Fibroblast of the conjunctiva (primary cell): Measurements from ENCODE around the gene SMIM27.
"Not testable (repeated sequence)": the region's sequence is repeated elsewhere in the genome, so short reads cannot be mapped to it uniquely, and the experiment has no call there.

Experiments
- DNase-seq: peaks from one replicate; pipeline ENCODE4 v3.0.0-alpha.2; 2010; ENCODE audit warnings: low read depth

SMIM27 gene, protein sequence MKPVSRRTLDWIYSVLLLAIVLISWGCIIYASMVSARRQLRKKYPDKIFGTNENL

GRCh38 chr9:32552172-32552872 is at the start of gene SMIM27, which contains the start of gene TOPORS:
Gene SMIM27, plus strand, starts transcription at chr9:32552327. Its CDS starts 108 bp downstream, at chr9:32552435.
Gene TOPORS, minus strand, starts transcription at chr9:32552586. Its CDS starts 150 bp downstream, at chr9:32552436.
- DNase-seq, result peak; percentile 79

DNA sequence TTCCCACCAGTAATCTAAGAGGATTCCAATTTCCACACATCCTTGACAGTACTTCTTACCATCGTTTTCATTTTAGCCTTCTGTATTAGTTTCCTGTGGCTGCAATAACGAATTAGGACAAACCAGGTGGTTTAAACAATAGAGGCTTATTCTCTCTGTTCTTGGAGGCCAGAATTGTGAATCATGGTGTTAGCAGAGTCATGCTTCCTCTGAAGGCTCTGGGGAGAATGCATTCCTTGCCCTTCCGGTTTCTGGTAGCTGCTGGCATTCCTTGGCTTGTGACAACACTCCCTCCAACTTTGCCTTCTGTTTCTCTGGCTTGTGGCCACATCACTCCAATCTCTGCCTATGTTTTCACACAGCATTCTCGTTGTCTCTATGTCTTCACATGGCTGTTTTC is 49.7 kb upstream of the SMIM27 start:
- peak; percentile 26 for DNase-seq

DNA sequence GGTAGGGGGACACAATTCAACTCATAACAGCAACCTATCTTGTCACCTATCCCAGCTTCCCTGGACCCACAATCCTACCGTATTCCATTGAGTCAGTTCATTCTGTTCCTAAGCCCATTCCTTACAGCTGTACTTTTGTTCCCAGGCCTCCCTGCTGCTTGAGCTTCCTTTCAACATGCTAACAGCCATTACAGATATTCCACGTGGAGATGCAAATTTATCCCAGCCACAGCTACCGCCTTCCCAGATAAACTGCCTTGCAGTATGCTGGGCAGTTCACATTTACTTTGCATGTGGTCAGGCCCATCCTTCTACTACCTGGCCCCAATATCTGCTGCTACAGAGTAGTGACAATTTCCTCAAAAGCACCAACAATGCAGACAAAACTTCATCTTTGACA is 49.1 kb upstream of the SMIM27 start:
- DNase-seq, result no peak

DNA sequence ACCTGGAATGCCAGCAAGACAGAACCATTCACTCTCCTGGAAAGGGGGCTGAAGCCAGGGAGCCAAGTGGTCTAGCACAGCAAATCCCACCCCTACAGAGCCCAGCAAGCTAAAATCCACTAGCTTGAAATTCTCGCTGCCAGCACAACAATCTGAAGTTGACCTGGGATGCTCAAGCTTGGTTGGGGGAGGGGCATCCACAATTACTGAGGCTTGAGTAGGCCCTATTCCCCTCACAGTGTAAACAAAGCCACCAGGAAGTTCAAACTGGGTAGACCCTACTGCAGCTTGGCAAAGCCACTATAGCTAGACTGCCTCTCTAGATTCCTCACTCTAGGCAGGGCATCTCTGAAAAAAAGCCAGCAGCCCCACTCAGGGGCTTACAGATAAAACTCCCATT is 43.4 kb upstream of the SMIM27 start:
- no peak for DNase-seq

DNA sequence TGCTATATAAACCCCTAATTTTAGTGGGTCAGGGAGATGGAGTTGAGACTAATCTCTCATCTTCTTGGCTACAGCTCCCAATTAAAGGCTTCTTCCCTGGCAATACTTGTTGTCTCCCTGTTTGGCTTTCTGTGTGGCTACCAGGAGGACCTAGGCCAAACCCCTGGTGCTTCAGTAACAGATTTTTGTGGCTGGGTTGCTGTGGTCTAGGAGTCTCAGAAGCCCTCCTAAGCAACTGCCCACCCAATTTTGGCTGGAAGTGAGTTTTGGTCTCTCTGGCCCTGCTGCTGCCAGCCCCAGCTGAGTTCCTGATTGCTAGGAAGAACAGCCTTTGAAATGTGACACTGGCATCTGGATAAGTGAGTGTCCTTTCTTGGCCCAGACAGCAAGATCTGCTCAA is 35.9 kb upstream of the SMIM27 start:
- no peak for DNase-seq

- no peak for DNase-seq
Observed at GRCh38 chr9:32518276-32518675, 33.9 kb upstream of the SMIM27 start.

DNA sequence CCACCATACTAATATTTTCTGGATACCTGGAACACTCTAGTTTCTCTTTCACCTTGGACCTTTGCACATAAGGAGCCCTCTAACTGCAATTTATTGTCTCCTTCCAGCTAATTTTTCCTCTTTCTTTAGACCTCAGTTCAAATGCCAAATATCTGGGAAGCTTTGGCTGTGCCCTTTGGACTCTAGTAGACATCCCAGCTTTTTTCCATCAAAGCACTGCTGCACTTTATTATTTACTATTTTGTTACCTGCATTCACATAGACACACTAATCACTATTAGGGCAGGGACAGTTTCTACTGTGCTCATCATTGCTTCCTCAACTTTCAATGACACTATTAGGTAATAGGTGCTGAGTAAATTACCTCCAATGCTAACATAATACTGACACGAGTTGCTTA is 28.2 kb upstream of the SMIM27 start:
- DNase-seq, result no peak

- DNase-seq, result not testable (repeated sequence)
Observed at GRCh38 chr9:32524558-32524891, 27.6 kb upstream of the SMIM27 start.

GRCh38 chr9:32524892-32525708 is 27.0 kb upstream of the SMIM27 start:
- no peak for DNase-seq

DNA sequence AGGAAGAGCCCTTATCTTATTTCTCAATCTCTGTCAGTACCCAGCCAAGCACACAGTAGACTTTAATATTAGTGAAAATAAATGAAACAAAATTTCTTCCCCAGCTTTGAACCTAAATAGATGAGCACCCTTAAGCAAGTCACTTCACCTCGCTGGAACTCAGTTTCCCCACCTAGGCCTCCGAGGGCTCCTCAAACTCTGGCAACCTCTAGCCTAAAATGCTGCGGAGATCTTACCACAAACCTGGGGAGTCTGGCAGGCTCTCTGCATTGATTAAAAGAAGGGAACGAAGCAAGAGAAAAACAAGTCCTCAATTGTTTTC is 26.5 kb upstream of the SMIM27 start:
- no peak for DNase-seq

DNA sequence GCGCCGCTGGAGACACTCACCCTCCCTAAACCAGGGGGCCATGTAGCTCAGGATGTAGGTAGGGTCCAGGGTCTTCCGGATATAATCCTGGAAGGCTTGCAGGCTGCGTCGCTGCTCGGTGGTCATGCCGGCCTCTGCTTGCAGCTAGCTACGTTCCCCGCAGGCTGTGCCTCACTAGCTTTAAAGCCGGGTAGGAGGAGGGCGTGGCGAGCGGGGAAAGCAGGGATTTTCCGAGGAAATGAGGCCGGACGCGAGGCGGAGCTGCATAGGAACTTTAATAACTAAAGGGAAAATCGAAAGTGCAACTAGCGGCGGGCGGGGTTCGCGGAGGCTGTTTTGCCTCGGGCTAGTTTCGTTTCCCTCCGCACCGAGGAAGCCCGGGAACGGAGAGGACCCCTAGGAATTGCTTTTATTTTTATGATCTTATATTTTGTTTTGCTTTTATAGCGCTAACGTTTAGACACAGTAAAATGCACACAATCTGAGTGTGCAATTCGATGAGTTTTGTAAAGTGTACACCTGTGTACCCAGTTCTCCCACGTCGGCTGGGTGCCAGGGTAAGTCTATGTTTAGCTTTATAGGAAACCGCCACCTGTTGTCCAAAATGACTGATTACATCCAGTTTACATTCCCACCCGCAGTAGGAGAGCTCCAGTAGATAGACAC is 26.0 kb upstream of the SMIM27 start, which contains the start of gene RIGI:
TSS of gene RIGI (minus strand) at position 156 of the 666 bp plus-strand sequence. CDS start at position 126, 30 bp downstream.
- DNase-seq, result peak; percentile 76

DNA sequence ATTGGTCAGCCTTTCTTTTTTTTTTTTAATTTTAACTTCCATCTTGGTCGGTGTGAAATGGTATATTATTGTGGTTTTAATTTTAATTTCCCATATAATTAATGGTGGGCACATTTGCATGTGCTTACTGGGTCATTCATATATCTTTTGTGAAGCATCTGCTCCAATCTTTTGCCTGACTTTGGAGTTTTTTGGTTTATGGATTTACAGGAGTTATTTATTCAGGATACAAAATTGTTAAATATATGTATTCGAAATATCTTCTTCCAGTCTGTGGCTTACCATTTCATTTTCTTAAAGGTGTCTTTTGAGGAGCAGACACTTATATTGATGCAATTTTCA is 25.4 kb upstream of the SMIM27 start:
- DNase-seq, result no peak

DNA sequence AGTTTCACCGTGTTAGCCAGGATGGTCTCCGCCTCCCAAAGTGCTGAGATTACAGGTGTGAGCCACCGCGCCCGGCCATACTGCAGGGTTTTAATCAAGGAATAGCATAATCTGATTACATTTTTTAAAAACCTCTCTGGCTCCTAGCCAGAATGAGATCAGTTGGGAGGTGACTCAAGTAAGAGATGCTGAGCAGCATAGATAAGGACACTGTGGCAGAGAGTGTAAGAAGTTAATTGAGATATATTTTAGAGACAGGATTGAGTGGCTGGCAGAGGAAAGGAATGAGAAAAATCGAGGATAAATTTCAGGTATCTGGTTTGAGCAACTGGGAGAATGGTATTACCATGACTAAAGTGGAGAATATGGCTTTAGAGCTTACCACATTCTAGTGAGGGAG is 18.8 kb upstream of the SMIM27 start:
- no peak for DNase-seq

DNA sequence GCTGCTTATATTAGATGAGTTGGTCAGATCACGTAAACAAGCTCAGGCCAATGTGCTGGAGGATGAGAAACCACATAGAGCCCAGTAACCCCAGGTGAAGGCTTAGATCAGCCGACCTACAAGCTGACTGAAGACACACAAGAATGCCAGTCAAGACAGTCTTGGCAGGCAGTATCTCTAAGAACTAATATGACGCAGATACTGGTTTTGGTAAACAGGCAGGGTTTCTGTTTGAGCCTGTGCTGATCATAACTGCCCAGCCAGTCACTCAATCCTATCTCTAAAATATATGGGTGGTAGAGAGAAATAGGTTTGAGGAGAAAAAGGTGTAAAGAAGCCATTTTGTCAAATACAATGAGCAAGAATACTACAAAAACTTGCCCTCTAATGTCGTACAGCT is 18.3 kb upstream of the SMIM27 start:
- no peak for DNase-seq

GRCh38 chr9:32543047-32543446 is 9.1 kb upstream of the SMIM27 start:
- no peak for DNase-seq

DNA sequence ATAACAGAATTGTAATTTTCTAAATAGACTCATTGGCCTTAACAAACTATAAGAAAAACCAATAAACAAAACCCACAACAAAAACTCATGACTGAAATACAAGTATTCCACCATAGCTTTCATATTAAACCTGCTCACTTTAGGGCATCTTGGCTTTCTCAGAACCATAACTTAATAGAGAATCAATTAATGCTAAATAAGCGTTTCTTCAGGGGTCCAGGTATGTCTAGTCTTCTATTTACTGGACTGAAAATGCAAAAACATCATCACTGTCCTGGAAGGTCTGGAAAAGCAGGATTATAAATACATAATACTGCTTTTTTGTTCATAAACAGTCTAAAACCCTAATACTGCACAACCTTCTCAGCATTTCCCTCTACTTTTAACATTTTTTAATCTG is 6.2 kb upstream of the SMIM27 start:
- no peak for DNase-seq

GRCh38 chr9:32548213-32548612 is 3.9 kb upstream of the SMIM27 start:
- DNase-seq, result not testable (repeated sequence)

- DNase-seq, result no peak
Observed at GRCh38 chr9:32550150-32550561, 2.0 kb upstream of the SMIM27 start.

- DNase-seq, result peak; percentile 86
Observed at GRCh38 chr9:32550562-32551275, 1.4 kb upstream of the SMIM27 start.

DNA sequence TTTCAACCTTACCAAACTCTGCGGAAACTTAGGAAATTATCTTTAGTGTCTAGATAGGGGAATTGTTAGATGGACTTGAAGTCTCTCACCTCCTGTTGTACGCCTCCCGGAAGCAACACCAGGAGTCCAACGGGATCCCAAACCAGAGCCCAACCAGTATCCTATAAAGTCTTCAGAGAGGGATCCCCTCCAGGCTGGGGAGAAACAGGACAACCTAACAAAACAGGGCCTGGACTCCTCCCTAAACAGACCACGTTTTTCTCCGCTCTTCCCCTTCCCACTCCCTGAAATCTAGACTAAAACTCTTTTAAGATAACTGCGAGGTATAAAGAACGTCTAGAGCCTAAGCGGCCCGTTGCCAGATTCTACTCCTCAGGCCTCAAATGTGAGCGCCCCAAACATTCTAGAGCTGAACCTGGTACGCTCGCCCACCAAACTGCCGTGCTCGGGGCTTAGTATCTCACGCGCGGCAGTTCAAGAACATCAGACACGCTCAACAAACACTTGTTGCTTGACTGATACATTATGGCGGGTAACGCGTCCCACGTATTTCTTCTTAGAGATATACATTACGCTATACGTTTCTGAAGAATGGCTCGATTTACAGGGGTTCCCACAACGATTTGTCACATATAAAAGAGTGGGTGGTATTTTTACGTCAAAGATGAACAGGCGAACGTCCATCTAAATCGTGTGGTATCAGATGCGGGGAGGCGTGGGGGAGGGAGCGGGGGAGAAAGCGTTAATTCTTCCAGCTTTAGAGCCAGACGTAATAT is 663 bp upstream of the SMIM27 start:
- DNase-seq, result no peak

DNA sequence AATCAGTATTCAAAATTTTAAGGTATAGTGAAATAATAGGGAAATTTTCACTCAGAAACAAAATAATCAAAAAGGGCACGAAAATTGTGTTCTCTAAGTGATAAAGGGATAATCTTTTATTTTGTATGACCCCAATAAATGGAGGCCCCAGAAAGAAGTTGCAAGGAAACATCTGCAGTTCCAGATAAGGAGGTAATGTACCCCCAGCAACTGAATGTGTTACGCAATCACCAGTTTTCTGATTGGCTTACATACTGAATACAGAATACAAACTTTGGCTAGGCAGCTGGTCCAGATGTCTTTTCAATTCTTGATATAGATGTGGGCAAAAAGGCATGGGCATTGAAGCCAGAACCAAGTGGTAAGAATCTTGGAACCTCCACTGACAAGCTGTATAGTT is 2.0 kb downstream of the SMIM27 start:
- DNase-seq, result no peak

- DNase-seq, result no peak
Observed at GRCh38 chr9:32554591-32554990, 2.5 kb downstream of the SMIM27 start.
